ENCODE results near the gene DROSHA. TPM values are rescaled to one million over a fixed set of nuclear protein-coding genes. Genes with fewer than 3 reads are reported as not detected.

Gene DROSHA
- total RNA-seq, 1 donor: 63.5 TPM

DNA sequence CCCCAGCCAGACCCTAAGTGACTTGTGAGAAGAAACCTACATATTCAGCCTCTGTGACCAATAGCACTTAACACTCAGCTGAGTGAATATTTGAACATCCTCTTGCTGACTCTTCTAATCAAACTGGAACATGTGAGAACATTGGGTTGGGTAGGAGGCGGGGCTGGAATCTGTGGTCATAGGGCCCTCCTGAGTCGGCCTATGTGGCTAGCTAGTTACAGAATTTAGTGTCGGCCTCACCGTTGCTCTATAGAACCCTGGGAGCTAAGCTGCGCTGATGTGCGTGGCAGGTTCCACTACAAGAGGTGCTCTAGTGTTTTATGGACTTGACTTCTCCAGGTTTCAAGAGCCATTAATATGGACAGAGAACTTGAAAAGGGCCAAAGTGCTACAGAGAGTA, 138.8 kb downstream of the DROSHA start:
- TF ChIP-seq, protein P1, sequence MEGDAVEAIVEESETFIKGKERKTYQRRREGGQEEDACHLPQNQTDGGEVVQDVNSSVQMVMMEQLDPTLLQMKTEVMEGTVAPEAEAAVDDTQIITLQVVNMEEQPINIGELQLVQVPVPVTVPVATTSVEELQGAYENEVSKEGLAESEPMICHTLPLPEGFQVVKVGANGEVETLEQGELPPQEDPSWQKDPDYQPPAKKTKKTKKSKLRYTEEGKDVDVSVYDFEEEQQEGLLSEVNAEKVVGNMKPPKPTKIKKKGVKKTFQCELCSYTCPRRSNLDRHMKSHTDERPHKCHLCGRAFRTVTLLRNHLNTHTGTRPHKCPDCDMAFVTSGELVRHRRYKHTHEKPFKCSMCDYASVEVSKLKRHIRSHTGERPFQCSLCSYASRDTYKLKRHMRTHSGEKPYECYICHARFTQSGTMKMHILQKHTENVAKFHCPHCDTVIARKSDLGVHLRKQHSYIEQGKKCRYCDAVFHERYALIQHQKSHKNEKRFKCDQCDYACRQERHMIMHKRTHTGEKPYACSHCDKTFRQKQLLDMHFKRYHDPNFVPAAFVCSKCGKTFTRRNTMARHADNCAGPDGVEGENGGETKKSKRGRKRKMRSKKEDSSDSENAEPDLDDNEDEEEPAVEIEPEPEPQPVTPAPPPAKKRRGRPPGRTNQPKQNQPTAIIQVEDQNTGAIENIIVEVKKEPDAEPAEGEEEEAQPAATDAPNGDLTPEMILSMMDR (IDR thresholded peaks at IDR 0.05; ENCODE audit: insufficient read depth, low read length): no peak
- no peak for DNase-seq (ENCODE audit: low read depth)
- no peak overlapping the region for H3K4me3 ChIP-seq (ENCODE audit: low read depth, low read length)

DNA sequence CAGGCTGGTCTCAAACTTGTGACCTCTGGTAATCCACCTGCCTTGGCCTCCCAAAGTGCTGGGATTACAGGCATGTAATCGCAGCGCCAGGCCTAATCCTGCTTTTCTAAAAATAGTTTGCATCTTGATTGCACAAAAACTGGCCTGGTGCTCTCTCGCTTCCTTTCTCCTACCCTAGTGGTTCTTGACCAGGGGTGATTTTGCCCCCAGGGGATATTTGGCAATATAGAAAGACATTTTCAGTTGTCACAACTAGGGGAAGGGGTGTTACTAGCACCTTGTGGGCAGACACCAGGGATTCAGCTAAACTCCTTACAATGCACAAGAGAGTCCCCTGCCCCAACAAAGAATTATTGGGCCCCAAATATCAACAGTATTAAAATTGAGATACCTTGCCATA, 139.8 kb downstream of the DROSHA start:
- TF ChIP-seq, protein P1 (IDR thresholded peaks at IDR 0.05; ENCODE audit: insufficient read depth, low read length): no peak
- no peak overlapping the region for H3K4me3 ChIP-seq (ENCODE audit: low read depth, low read length)
- DNase-seq (ENCODE audit: low read depth): no peak

DNA sequence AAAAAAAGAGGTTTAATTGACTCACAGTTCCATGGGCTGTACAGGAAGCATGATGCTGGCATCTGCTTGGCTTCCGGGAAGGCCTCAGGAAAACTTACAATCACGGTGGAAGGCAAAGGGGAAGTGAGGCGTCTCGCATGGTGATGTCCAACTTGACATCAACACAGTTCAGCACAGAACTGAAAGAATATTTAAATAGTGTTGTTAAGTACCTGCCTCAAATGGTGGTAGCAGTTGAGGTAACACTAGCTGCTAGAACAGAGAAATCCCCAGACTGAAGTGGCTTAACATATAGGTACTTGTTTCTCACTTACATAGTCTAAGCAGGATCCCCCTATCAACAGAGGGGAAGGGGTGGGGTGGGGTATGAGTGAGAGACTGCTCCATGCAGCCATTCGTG, 141.6 kb downstream of the DROSHA start:
- H3K4me3 ChIP-seq (ENCODE audit: low read depth, low read length): no peak overlapping the region
- no peak for DNase-seq (ENCODE audit: low read depth)
- TF ChIP-seq, protein P1 (IDR thresholded peaks at IDR 0.05; ENCODE audit: insufficient read depth, low read length): no peak

DNA sequence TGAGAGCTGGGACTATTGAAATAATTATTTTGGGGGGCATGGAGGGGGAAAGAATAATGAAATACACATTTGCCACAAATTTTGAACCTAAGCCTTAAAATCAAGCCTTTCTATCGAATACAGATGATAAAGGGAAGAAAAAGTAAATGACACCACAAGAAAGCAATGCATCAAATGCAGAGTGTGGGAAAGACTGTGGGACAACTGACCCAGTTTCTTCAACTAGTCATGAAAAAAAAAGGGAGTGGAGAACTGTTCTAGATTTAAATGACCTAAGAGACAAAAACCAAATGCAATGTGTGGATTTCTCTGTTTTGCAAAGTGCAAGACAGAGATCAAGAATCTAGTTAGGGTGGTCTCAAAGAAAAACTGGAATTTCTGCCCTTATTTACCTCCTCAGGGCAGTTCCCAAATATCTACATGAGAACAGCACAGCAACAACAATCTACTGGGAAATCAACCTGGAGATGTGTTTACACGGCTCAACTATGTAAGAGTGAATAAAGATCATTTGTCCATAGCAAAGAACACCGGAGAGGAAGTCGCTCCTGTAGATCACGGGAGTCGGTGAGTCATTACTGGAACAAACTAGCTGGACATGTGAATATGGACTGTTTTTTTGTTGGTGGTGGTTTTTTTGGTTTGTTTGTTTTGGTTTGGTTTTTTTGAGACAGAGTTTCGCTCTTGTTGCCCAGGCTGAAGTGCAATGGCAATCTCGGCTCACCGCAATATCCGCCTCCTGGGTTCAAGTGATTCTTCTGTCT, 145.9 kb downstream of the DROSHA start:
- no peak for DNase-seq (ENCODE audit: low read depth)
- TF ChIP-seq, protein P1 (IDR thresholded peaks at IDR 0.05; ENCODE audit: insufficient read depth, low read length): no peak
- no peak overlapping the region for H3K4me3 ChIP-seq (ENCODE audit: low read depth, low read length)

DNA sequence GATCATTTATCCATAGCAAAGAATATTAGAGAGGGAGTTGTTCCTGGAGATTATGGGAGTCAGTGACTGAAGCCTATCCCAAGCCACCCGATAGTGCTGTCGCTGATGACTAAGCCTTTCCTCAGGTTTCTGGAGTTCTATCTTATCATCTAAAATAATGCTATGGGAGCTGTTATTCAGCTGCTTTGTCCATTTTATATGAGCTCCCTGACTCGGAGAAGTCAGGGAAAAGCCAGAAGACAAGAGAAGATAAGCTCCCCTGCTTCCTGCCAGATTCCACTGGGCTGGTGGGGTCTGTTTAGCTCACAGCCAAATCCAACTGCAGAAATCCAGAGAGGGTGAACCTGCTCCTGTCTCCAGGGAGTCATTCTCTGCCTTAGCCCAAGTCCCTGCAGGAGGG, 148.2 kb downstream of the DROSHA start:
- DNase-seq (ENCODE audit: low read depth): peak; percentile 54
- TF ChIP-seq, protein P1 (IDR thresholded peaks at IDR 0.05; ENCODE audit: insufficient read depth, low read length): no peak
- no peak overlapping the region for H3K4me3 ChIP-seq (ENCODE audit: low read depth, low read length)

DNA sequence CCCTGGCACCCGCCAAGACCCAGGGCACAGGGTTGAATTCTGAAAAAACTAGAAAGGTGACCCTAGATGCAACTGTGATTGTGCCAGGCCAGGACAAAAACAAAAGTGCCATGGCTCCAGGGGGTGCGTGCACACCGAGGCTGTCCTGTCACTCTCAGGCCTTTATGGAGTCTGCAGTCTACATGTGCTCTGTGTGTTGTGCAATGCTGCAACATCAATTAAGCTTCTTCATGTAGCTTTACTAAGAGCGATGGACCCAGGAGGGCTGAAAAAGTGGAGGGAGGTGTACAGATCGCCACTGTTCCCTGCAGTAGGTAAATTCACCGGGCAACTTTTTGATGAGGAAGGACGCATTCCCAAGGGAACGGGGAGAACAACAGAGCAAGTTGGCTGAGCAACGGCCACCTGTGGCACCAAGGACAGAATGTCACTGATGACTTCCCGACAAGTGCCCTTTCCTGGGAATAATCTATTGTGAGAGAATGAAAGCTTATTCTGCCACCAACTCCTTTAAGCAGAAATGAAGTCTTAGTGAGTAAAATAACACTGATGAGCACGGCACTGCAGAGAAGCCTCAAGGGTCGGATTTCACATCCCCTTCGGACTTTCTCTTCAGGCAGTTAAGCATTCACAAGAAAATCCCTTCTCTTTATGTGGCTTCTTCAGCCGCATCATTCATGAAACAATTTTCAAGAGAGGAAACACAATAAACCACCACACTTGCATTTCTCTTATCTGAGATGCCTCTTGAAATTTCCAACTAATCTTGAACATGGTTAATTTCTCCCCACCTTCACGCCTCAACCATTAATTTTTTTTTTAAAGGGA, 149.6 kb downstream of the DROSHA start:
- DNase-seq (ENCODE audit: low read depth): no peak
- TF ChIP-seq, protein P1 (IDR thresholded peaks at IDR 0.05; ENCODE audit: insufficient read depth, low read length): no peak
- no peak overlapping the region for H3K4me3 ChIP-seq (ENCODE audit: low read depth, low read length)

Data from fibroblast of the aortic adventitia (primary cell).